K562 (cell line): ENCODE measurements around the gene DGCR6L. TPM values are rescaled to one million over a fixed set of nuclear protein-coding genes. Genes with fewer than 3 reads are reported as not detected.

Experiments used
- CGGBP1 ChIP-seq: fragments of 250-450 bp; sonication (Bioruptor Pico); IDR thresholded peaks from 2 replicates; pipeline ENCODE4 v1.9.0; 2021; ENCODE audit warnings: mild to moderate bottlenecking
- EGR1 ChIP-seq: fragments of 450-650 bp; conservative IDR thresholded peaks from 2 replicates; pipeline ENCODE4 v1.6.1; 2017; ENCODE audit warnings: mild to moderate bottlenecking
- KAT2B ChIP-seq: IDR thresholded peaks from one replicate; pipeline ENCODE4 v1.6.1; 2012; ENCODE audit warnings: low read depth, mild to moderate bottlenecking, control low read depth, inconsistent platforms, low read length, moderate library complexity
- KLF6 ChIP-seq: fragments of 250-450 bp; sonication (Bioruptor Pico); IDR thresholded peaks from 2 replicates; pipeline ENCODE4 v1.4.0; 2020; ENCODE audit warnings: mild to moderate bottlenecking, moderate library complexity, borderline replicate concordance
- MED1 ChIP-seq: sonication (generic); formaldehyde crosslinking; IDR thresholded peaks from 2 replicates; pipeline ENCODE4 v1.8.1; 2023; ENCODE audit warnings: missing genetic modification reagents, borderline replicate concordance
- MYBL2 ChIP-seq, 2 experiments: fragments of 450-650 bp in 1 of 2; sonication (generic) in 1 of 2; formaldehyde crosslinking in 1 of 2; IDR thresholded peaks; 2 replicates each; pipeline versions ENCODE4 v1.6.1 to v1.8.1; 2017 to 2022; ENCODE audit warnings: borderline replicate concordance in 1 of 2, inconsistent platforms in 1 of 2, low read depth in 1 of 2, mild to moderate bottlenecking in 1 of 2, missing genetic modification reagents in 1 of 2, moderate library complexity in 1 of 2
- NONO ChIP-seq, 2 experiments: fragments of 200-400 bp in 1 of 2; fragments of 450-650 bp in 1 of 2; formaldehyde crosslinking in 1 of 2; IDR thresholded peaks; 2 replicates each; pipeline ENCODE4 v1.6.1; 2017; ENCODE audit warnings: low read depth in 2 of 2, mild to moderate bottlenecking in 2 of 2, moderate library complexity in 2 of 2, low read length in 1 of 2
- NR2C1 ChIP-seq, 2 experiments: fragments of 450-650 bp; IDR thresholded peaks; 2 replicates each; pipeline ENCODE4 v1.6.1; 2017; ENCODE audit warnings: mild to moderate bottlenecking in 2 of 2, antibody characterized with exemption in 1 of 2, inconsistent platforms in 1 of 2, missing compliant biosample characterization in 1 of 2, missing genetic modification characterization in 1 of 2
- NR2C2 ChIP-seq, 2 experiments: fragments of 200-800 bp in 1 of 2; sonication (Bioruptor generic) in 1 of 2; sonication (generic) in 1 of 2; formaldehyde crosslinking in 1 of 2; IDR thresholded peaks; 2 replicates each; pipeline versions ENCODE4 v1.6.1 to v1.8.0; 2016 to 2022; ENCODE audit warnings: mild to moderate bottlenecking in 1 of 2, missing compliant biosample characterization in 1 of 2, missing genetic modification characterization in 1 of 2, missing genetic modification reagents in 1 of 2
- PTTG1 ChIP-seq: fragments of 450-650 bp; IDR thresholded peaks from 2 replicates; pipeline ENCODE4 v1.6.1; 2016; ENCODE audit warnings: low read depth, mild to moderate bottlenecking, missing genetic modification characterization, missing compliant biosample characterization
- STAT5A ChIP-seq: IDR thresholded peaks from 2 replicates; pipeline ENCODE4 v1.6.1; 2012; ENCODE audit warnings: low read length, inconsistent platforms, borderline replicate concordance
- TEAD4 ChIP-seq, 2 experiments: sonication (generic) in 1 of 2; formaldehyde crosslinking in 1 of 2; IDR thresholded peaks; 2 replicates each; pipeline versions ENCODE4 v1.6.1 to v1.8.0; 2012 to 2022; ENCODE audit warnings: borderline replicate concordance in 1 of 2, inconsistent platforms in 1 of 2, low read length in 1 of 2, mild to moderate bottlenecking in 1 of 2, missing genetic modification reagents in 1 of 2
- TSHZ1 ChIP-seq: fragments of 250-450 bp; sonication (Bioruptor Pico); IDR thresholded peaks from 2 replicates; pipeline ENCODE4 v1.4.0; 2020; ENCODE audit warnings: mild to moderate bottlenecking, moderate library complexity
- ZNF551 ChIP-seq: fragments of 250-450 bp; sonication (Bioruptor Pico); IDR thresholded peaks from 2 replicates; pipeline ENCODE4 v1.5.0; 2021; ENCODE audit warnings: mild to moderate bottlenecking, moderate library complexity
- ZNF707 ChIP-seq: fragments of 250-450 bp; sonication (Bioruptor Pico); conservative IDR thresholded peaks from 2 replicates; pipeline ENCODE4 v1.8.0; 2022; ENCODE audit warnings: inconsistent platforms, mild to moderate bottlenecking, moderate library complexity
- polyA plus RNA-seq, 8 experiments: library from polyadenylated mRNA; depleted of rRNA in 4 of 8; stranded (reverse) in 5 of 8; unstranded in 3 of 8; fragments of >200 nt; fragmentation: Nextera tagmentation in 2 of 8; fragmentation: Illumina TruSeq in 1 of 8; extraction: Ambion mirVana in 2 of 8; extraction: Trizol in 1 of 8; gene quantifications; 2 replicates each; pipeline versions ENCODE4 v1.2.1 to v1.2.3, GENCODE V29; 2011 to 2014; ENCODE audit warnings: inconsistent platforms in 1 of 8, missing spikeins in 1 of 8
- total RNA-seq, 7 experiments: library from RNA; depleted of rRNA in 6 of 7; stranded (reverse); fragments of >200 nt in 6 of 7; fragmentation: Illumina TruSeq in 2 of 7; extraction: Trizol in 2 of 7; gene quantifications; 2 replicates each; pipeline versions ENCODE4 v1.2.1 to v1.2.3, GENCODE V29; 2011 to 2021; ENCODE audit warnings: low replicate concordance in 1 of 7
- TF ChIP-seq, protein P1 (sequence below): fragments of 250-450 bp; sonication (Bioruptor Pico); IDR thresholded peaks from 2 replicates; pipeline ENCODE4 v1.9.0; 2021; ENCODE audit warnings: mild to moderate bottlenecking, inconsistent platforms
- TF ChIP-seq, protein P2 (sequence below): sonication (generic); formaldehyde crosslinking; IDR thresholded peaks from 2 replicates; pipeline ENCODE4 v1.8.0; 2022; ENCODE audit warnings: mild to moderate bottlenecking, low read depth, missing genetic modification reagents

Gene DGCR6L
- total and polyA plus RNA-seq, 9 of the 15 experiments (the other 6 are each of a cell fraction or from before 2014, with no cell fraction given), result 3.6 to 151 (median 51.0) TPM

GRCh38 chr22:20264614-20265452 is 55.0 kb downstream of the DGCR6L start (continued):
- TF ChIP-seq CGGBP1 (no peak), STAT5A (no peak), NR2C1 (IDR thresholded peaks at IDR 0.05) (no peak), NR2C1 (tag; IDR thresholded peaks at IDR 0.05) (peak; percentile 88), PTTG1 (no peak), NONO (IDR thresholded peaks at IDR 0.05; ENCODE audit: low read depth in 2 of 2, low read length in 1 of 2) (no peak), NR2C2 (CRISPR knock-in tag; IDR thresholded peaks at IDR 0.05) (peak; percentile 92), NR2C2 (tag; IDR thresholded peaks at IDR 0.05) (peak; percentile 81), TEAD4 (IDR thresholded peaks at IDR 0.05; ENCODE audit: low read length) (no peak), TEAD4 (CRISPR knock-in tag; IDR thresholded peaks at IDR 0.05; ENCODE audit: borderline replicate concordance) (no peak), TSHZ1 (CRISPR knock-in tag) (no peak), EGR1 (0 out of 2 replicates have a peak, but pooled peaks have one; percentile 8), MED1 (CRISPR knock-in tag) (0 out of 2 replicates have a peak, but pooled peaks have one; percentile 87), ZNF551 (CRISPR knock-in tag) (no peak), KLF6 (CRISPR knock-in tag) (no peak), MYBL2 (IDR thresholded peaks at IDR 0.05; ENCODE audit: low read depth) (no peak), MYBL2 (CRISPR knock-in tag; IDR thresholded peaks at IDR 0.05; ENCODE audit: borderline replicate concordance) (peak; percentile 45; the same call in 1 of the 2 replicates), KAT2B (no peak), ZNF707 (CRISPR knock-in tag) (no peak)
- TF ChIP-seq, protein P1, sequence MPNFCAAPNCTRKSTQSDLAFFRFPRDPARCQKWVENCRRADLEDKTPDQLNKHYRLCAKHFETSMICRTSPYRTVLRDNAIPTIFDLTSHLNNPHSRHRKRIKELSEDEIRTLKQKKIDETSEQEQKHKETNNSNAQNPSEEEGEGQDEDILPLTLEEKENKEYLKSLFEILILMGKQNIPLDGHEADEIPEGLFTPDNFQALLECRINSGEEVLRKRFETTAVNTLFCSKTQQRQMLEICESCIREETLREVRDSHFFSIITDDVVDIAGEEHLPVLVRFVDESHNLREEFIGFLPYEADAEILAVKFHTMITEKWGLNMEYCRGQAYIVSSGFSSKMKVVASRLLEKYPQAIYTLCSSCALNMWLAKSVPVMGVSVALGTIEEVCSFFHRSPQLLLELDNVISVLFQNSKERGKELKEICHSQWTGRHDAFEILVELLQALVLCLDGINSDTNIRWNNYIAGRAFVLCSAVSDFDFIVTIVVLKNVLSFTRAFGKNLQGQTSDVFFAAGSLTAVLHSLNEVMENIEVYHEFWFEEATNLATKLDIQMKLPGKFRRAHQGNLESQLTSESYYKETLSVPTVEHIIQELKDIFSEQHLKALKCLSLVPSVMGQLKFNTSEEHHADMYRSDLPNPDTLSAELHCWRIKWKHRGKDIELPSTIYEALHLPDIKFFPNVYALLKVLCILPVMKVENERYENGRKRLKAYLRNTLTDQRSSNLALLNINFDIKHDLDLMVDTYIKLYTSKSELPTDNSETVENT, result peak; percentile 71; the same call in 1 of the 2 replicates
- TF ChIP-seq, protein P2, sequence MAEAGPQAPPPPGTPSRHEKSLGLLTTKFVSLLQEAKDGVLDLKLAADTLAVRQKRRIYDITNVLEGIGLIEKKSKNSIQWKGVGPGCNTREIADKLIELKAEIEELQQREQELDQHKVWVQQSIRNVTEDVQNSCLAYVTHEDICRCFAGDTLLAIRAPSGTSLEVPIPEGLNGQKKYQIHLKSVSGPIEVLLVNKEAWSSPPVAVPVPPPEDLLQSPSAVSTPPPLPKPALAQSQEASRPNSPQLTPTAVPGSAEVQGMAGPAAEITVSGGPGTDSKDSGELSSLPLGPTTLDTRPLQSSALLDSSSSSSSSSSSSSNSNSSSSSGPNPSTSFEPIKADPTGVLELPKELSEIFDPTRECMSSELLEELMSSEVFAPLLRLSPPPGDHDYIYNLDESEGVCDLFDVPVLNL (CRISPR knock-in tag), result peak; percentile 54; the same call in 1 of the 2 replicates
